RWPE1 (cell line): ENCODE measurements around the gene PSMC3.

ENCODE experiments used
- CTCF ChIA-PET: fragments of 350-600 bp; sonication (Branson Sonifier 250); formaldehyde crosslinking; extraction: SDS; loops from one replicate; lab custom pipeline; 2021; lab: Yijun Ruan, JAX
- POLR2A ChIA-PET: fragments of 400-600 bp; formaldehyde crosslinking; extraction: SDS; loops from one replicate; lab custom pipeline; 2020; ENCODE audit warnings: antibody characterized with exemption; ENCODE audit not compliant: low non-redundant PET; lab: Yijun Ruan, JAX
- DNase-seq: peaks from one replicate; pipeline ENCODE4 v3.0.0; 2012; ENCODE audit warnings: low spot score
- H3K27ac ChIP-seq: fragments of 450-650 bp; 2 replicates; pipeline ENCODE4 v1.5.1; 2017
- CTCF ChIP-seq: fragments of 450-650 bp; conservative IDR thresholded peaks from 2 replicates; pipeline ENCODE4 v1.5.1; 2017; ENCODE audit warnings: low read depth, mild to moderate bottlenecking

PSMC3 gene

GRCh38 chr11:47453365-47453764, 27.1 kb upstream of the PSMC3 start:
- DNase-seq = no peak
- H3K27ac ChIP-seq = peak overlapping the region; percentile 42
- ChIA-PET CTCF (interaction anchor here (0.7 to 1.2 kb wide), 2 partner anchors 10 to 132 kb away, joined by 3 read pairs; no protein-coding TSS in a partner anchor), POLR2A (no interaction called here)
- TF ChIP-seq CTCF = no peak

GRCh38 chr11:47451990-47452389, 25.8 kb upstream of the PSMC3 start:
- ChIA-PET POLR2A (no interaction called here), CTCF (interaction anchor here (0.6 to 1.2 kb wide), 2 partner anchors 9 to 282 kb away, joined by 3 to 5 read pairs; no protein-coding TSS in a partner anchor)
- no peak for TF ChIP-seq CTCF
- DNase-seq = no peak
- peak overlapping the region; percentile 16; the same call in 1 of the 2 replicates for H3K27ac ChIP-seq

- POLR2A ChIA-PET = no interaction called here
- no peak for TF ChIP-seq CTCF
Measured at GRCh38 chr11:47451436-47451835, 25.2 kb upstream of the PSMC3 start.

GRCh38 chr11:47449541-47449940, 23.3 kb upstream of the PSMC3 start:
- ChIA-PET CTCF (no interaction called here), POLR2A (no interaction called here)
- H3K27ac ChIP-seq = 0 out of 2 replicates have a peak overlapping the region, but pooled peaks have one; percentile 1
- no peak for TF ChIP-seq CTCF
- no peak for DNase-seq

More at GRCh38 chr11:47451436-47451835, 25.2 kb upstream of the PSMC3 start:
- DNase-seq = no peak
- no peak overlapping the region for H3K27ac ChIP-seq
- CTCF ChIA-PET = interaction anchor here (0.6 kb wide), 1 partner anchor 282 kb away, joined by 5 read pairs; no protein-coding TSS in a partner anchor

- ChIA-PET POLR2A (no interaction called here), CTCF (no interaction called here)
- no peak for TF ChIP-seq CTCF
- 0 out of 2 replicates have a peak within 1 kb of the TSS, but pooled peaks have one; percentile 1 for H3K27ac ChIP-seq
- no peak for DNase-seq
Measured at GRCh38 chr11:47448566-47449427, 22.6 kb upstream of the PSMC3 start, which contains the start of gene RAPSN. Gene RAPSN, minus strand, starts transcription at chr11:47449136. Its CDS starts 172 bp downstream, at chr11:47448964.

- no peak overlapping the region for H3K27ac ChIP-seq
- no peak for TF ChIP-seq CTCF
- no peak for DNase-seq
- ChIA-PET POLR2A (no interaction called here), CTCF (no interaction called here)
Measured at GRCh38 chr11:47447906-47448305, 21.7 kb upstream of the PSMC3 start.
